KMS-11 (cell line): Measurements from ENCODE around the gene MLPH.

ENCODE experiments used
- H2AFZ ChIP-seq: fragments of 200-600 bp; sonication (generic); 2 replicates; pipeline ENCODE4 v1.6.1; 2016; ENCODE audit warnings: antibody characterized with exemption, mixed run types, low read depth
- H3K27ac ChIP-seq: fragments of 200-600 bp; sonication (generic); 2 replicates; pipeline ENCODE4 v1.6.1; 2016; ENCODE audit warnings: mild to moderate bottlenecking, mixed run types
- H3K27me3 ChIP-seq: fragments of 200-600 bp; sonication (generic); 2 replicates; pipeline ENCODE4 v1.6.1; 2017; ENCODE audit warnings: mild to moderate bottlenecking, low read depth, mixed run types, moderate library complexity; ENCODE audit not compliant: insufficient read depth
- H3K36me3 ChIP-seq: fragments of 200-600 bp; sonication (generic); 2 replicates; pipeline ENCODE4 v1.6.1; 2017; ENCODE audit warnings: mild to moderate bottlenecking, mixed run types; ENCODE audit not compliant: insufficient read depth
- H3K4me1 ChIP-seq: fragments of 200-600 bp; sonication (generic); 2 replicates; pipeline ENCODE4 v1.6.1; 2016; ENCODE audit warnings: mild to moderate bottlenecking, low read depth, mixed run types; ENCODE audit not compliant: poor library complexity, severe bottlenecking
- H3K4me2 ChIP-seq: fragments of 200-600 bp; sonication (generic); 2 replicates; pipeline ENCODE4 v1.7.0; 2016; ENCODE audit warnings: mild to moderate bottlenecking, mixed run types
- H3K4me3 ChIP-seq: fragments of 200-600 bp; sonication (generic); IDR thresholded peaks from 2 replicates; pipeline ENCODE4 v1.6.1; 2017; ENCODE audit warnings: low read depth, low read length, mixed read lengths; ENCODE audit not compliant: insufficient read depth
- H3K79me2 ChIP-seq: fragments of 200-600 bp; sonication (generic); 2 replicates; pipeline ENCODE4 v1.6.1; 2016; ENCODE audit warnings: low read depth, mixed run types; ENCODE audit not compliant: insufficient read depth
- H3K9ac ChIP-seq: fragments of 200-600 bp; sonication (generic); 2 replicates; pipeline ENCODE4 v1.6.1; 2016; ENCODE audit warnings: mild to moderate bottlenecking, mixed run types
- H4K20me1 ChIP-seq: fragments of 200-600 bp; sonication (generic); 2 replicates; pipeline ENCODE4 v1.6.1; 2016; ENCODE audit warnings: mild to moderate bottlenecking, mixed run types; ENCODE audit not compliant: insufficient read depth
- CTCF ChIP-seq: fragments of 200-600 bp; sonication (generic); conservative IDR thresholded peaks from 2 replicates; pipeline ENCODE4 v1.6.1; 2017; ENCODE audit warnings: low read depth, mild to moderate bottlenecking, antibody characterized with exemption, low read length, moderate library complexity, mixed read lengths

Gene MLPH

GRCh38 chr2:237473878-237474441 is 13.1 kb upstream of the MLPH start:
- Histone ChIP-seq H3K27ac (no peak overlapping the region), H3K9ac (no peak overlapping the region), H2AFZ (peak overlapping the region; percentile 99; the same call in 1 of the 2 replicates), H3K79me2 (no peaks in the 10 kb centered on the region), H3K4me1 (peaks cover 10% of the 10 kb centered on the region), H3K4me2 (no peak overlapping the region), H3K27me3 (no peaks in the 10 kb centered on the region), H4K20me1 (no peaks in the 10 kb centered on the region), H3K36me3 (no peaks in the 10 kb centered on the region), H3K4me3 (no peak overlapping the region)
- no peak for TF ChIP-seq CTCF

- Histone ChIP-seq H3K4me1 (peaks cover 10% of the 10 kb centered on the region), H2AFZ (peak overlapping the region; percentile 99), H3K36me3 (no peaks in the 10 kb centered on the region), H3K79me2 (no peaks in the 10 kb centered on the region), H3K27ac (no peak overlapping the region), H3K9ac (peak overlapping the region; percentile 87; the same call in 1 of the 2 replicates), H4K20me1 (no peaks in the 10 kb centered on the region), H3K27me3 (no peaks in the 10 kb centered on the region), H3K4me3 (peak overlapping the region; percentile 62), H3K4me2 (peak overlapping the region; percentile 83)
- TF ChIP-seq CTCF = no peak
Observed at GRCh38 chr2:237474442-237474911, 12.6 kb upstream of the MLPH start.

GRCh38 chr2:237474931-237475703 is 11.9 kb upstream of the MLPH start:
- H3K4me3 ChIP-seq = peak overlapping the region; percentile 70
- peak overlapping the region; percentile 93 for H3K4me2 ChIP-seq
- TF ChIP-seq CTCF = peak; percentile 76
- peak overlapping the region; percentile 32 for H3K27ac ChIP-seq
- no peaks in the 10 kb centered on the region for H3K79me2 ChIP-seq
- peak overlapping the region; percentile 99 for H2AFZ ChIP-seq
- H3K9ac ChIP-seq = peak overlapping the region; percentile 87
- H3K4me1 ChIP-seq = peaks cover 10% of the 10 kb centered on the region
- no peaks in the 10 kb centered on the region for H4K20me1 ChIP-seq
- H3K36me3 ChIP-seq = no peaks in the 10 kb centered on the region
- no peaks in the 10 kb centered on the region for H3K27me3 ChIP-seq

GRCh38 chr2:237475704-237476141 is 11.3 kb upstream of the MLPH start:
- Histone ChIP-seq H3K79me2 (no peaks in the 10 kb centered on the region), H3K27ac (peak overlapping the region; percentile 32; the same call in 1 of the 2 replicates), H4K20me1 (no peaks in the 10 kb centered on the region), H3K36me3 (no peaks in the 10 kb centered on the region), H3K4me3 (peak overlapping the region; percentile 70), H3K27me3 (no peaks in the 10 kb centered on the region), H2AFZ (peak overlapping the region; percentile 99), H3K4me1 (peaks cover 10% of the 10 kb centered on the region), H3K4me2 (peak overlapping the region; percentile 93), H3K9ac (peak overlapping the region; percentile 87)
- TF ChIP-seq CTCF = 0 out of 2 replicates have a peak, but pooled peaks have one; percentile 51
